ENCODE results near the gene DPEP1.

The DPEP1 gene

DNA sequence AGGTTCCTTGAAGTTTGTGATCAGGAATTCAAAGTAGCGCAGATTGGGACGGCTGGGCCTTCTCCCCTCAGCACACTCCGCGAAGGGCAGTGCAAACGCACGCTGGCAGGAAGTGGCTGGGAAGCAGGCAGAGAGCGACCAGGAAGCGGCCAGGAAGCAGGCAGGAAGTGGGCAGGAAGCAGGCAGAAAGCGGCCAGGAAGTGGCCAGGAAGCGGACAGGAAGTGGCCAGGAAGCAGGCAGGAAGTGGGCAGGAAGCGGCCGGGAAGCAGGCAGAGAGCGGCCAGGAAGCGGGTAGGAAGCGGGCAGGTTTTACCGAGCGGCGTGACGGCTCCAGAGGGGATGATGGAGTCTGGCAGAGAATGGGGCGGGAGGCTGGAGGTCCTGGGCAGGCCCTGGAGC is 3.2 kb downstream of the DPEP1 start:
- Histone ChIP-seq H3K4me3 (ENCODE audit: low read length, poor library complexity, severe bottlenecking) (no peak overlapping the region), H4K20me1 (ENCODE audit: insufficient read depth, low read length, poor library complexity, severe bottlenecking) (no peaks in the 10 kb centered on the region), H3K9me3 (ENCODE audit: insufficient read depth, low read depth, low read length) (no peaks in the 10 kb centered on the region), H3K36me3 (ENCODE audit: insufficient read depth, low read length) (no peaks in the 10 kb centered on the region), H3K4me2 (ENCODE audit: low read depth, low read length, poor library complexity, severe bottlenecking) (no peak overlapping the region), H3K9me2 (replicated peaks; ENCODE audit: low read depth, low read length) (no peaks in the 10 kb centered on the region), H3K4me1 (ENCODE audit: insufficient read depth, low read length, poor library complexity, severe bottlenecking) (peaks cover 16% of the 10 kb centered on the region), H3K79me2 (ENCODE audit: insufficient read depth, low read length) (no peaks in the 10 kb centered on the region), H3F3A (ENCODE audit: low read depth) (no peaks in the 10 kb centered on the region), H2AFZ (ENCODE audit: low read length) (no peak overlapping the region), H3K9ac (ENCODE audit: low read depth, low read length, poor library complexity, severe bottlenecking) (no peak overlapping the region), H3K27me3 (ENCODE audit: insufficient read depth, low read length, poor library complexity, severe bottlenecking) (no peaks in the 10 kb centered on the region)
- TF ChIP-seq EZH2phosphoT487 (IDR thresholded peaks at IDR 0.05; ENCODE audit: borderline replicate concordance): no peak
- TF ChIP-seq CTCF (conservative IDR thresholded peaks at IDR 0.05; ENCODE audit: low read length): no peak

GRCh38 chr16:89617036-89617435 is 3.6 kb downstream of the DPEP1 start:
- H3K9me2 ChIP-seq (replicated peaks; ENCODE audit: low read depth, low read length): no peaks in the 10 kb centered on the region
- no peak overlapping the region for H2AFZ ChIP-seq (ENCODE audit: low read length)
- H3K4me1 ChIP-seq (ENCODE audit: insufficient read depth, low read length, poor library complexity, severe bottlenecking): peaks cover 16% of the 10 kb centered on the region
- no peak overlapping the region for H3K4me3 ChIP-seq (ENCODE audit: low read length, poor library complexity, severe bottlenecking)
- H3K79me2 ChIP-seq (ENCODE audit: insufficient read depth, low read length): no peaks in the 10 kb centered on the region
- no peaks in the 10 kb centered on the region for H3F3A ChIP-seq (ENCODE audit: low read depth)
- no peaks in the 10 kb centered on the region for H3K9me3 ChIP-seq (ENCODE audit: insufficient read depth, low read depth, low read length)
- no peak overlapping the region for H3K4me2 ChIP-seq (ENCODE audit: low read depth, low read length, poor library complexity, severe bottlenecking)
- H3K9ac ChIP-seq (ENCODE audit: low read depth, low read length, poor library complexity, severe bottlenecking): no peak overlapping the region
- no peaks in the 10 kb centered on the region for H3K27me3 ChIP-seq (ENCODE audit: insufficient read depth, low read length, poor library complexity, severe bottlenecking)
- TF ChIP-seq EZH2phosphoT487 (IDR thresholded peaks at IDR 0.05; ENCODE audit: borderline replicate concordance) (no peak), CTCF (conservative IDR thresholded peaks at IDR 0.05; ENCODE audit: low read length) (no peak)
- no peaks in the 10 kb centered on the region for H3K36me3 ChIP-seq (ENCODE audit: insufficient read depth, low read length)
- H4K20me1 ChIP-seq (ENCODE audit: insufficient read depth, low read length, poor library complexity, severe bottlenecking): no peaks in the 10 kb centered on the region

GRCh38 chr16:89618109-89618998 is 4.9 kb downstream of the DPEP1 start:
- H3K27me3 ChIP-seq (ENCODE audit: insufficient read depth, low read length, poor library complexity, severe bottlenecking): no peaks in the 10 kb centered on the region
- no peaks in the 10 kb centered on the region for H3K9me3 ChIP-seq (ENCODE audit: insufficient read depth, low read depth, low read length)
- no peaks in the 10 kb centered on the region for H3K36me3 ChIP-seq (ENCODE audit: insufficient read depth, low read length)
- no peak overlapping the region for H2AFZ ChIP-seq (ENCODE audit: low read length)
- H3K9ac ChIP-seq (ENCODE audit: low read depth, low read length, poor library complexity, severe bottlenecking): no peak overlapping the region
- H3F3A ChIP-seq (ENCODE audit: low read depth): no peaks in the 10 kb centered on the region
- H3K79me2 ChIP-seq (ENCODE audit: insufficient read depth, low read length): no peaks in the 10 kb centered on the region
- H3K4me1 ChIP-seq (ENCODE audit: insufficient read depth, low read length, poor library complexity, severe bottlenecking): peaks cover 11% of the 10 kb centered on the region
- H3K9me2 ChIP-seq (replicated peaks; ENCODE audit: low read depth, low read length): no peaks in the 10 kb centered on the region
- no peak for TF ChIP-seq CTCF (conservative IDR thresholded peaks at IDR 0.05; ENCODE audit: low read length)
- no peak for TF ChIP-seq EZH2phosphoT487 (IDR thresholded peaks at IDR 0.05; ENCODE audit: borderline replicate concordance)
- H3K4me3 ChIP-seq (ENCODE audit: low read length, poor library complexity, severe bottlenecking): no peak overlapping the region
- no peaks in the 10 kb centered on the region for H4K20me1 ChIP-seq (ENCODE audit: insufficient read depth, low read length, poor library complexity, severe bottlenecking)
- no peak overlapping the region for H3K4me2 ChIP-seq (ENCODE audit: low read depth, low read length, poor library complexity, severe bottlenecking)
